Choroid plexus epithelial cell (primary cell): ENCODE data around the gene DUXA.

ENCODE experiments used
- DNase-seq: peaks from one replicate; pipeline ENCODE4 v3.0.0-alpha.2; 2010; ENCODE audit warnings: low read depth
- H3K4me3 ChIP-seq: 2 replicates; pipeline ENCODE4 v1.5.1; 2011; ENCODE audit warnings: low read depth, mild to moderate bottlenecking, control low read depth, low read length, moderate library complexity
- TF ChIP-seq, protein P1 (sequence below): conservative IDR thresholded peaks from 2 replicates; pipeline ENCODE4 v1.5.1; 2011; ENCODE audit warnings: low read depth, mild to moderate bottlenecking, control low read depth, inconsistent platforms, low read length, moderate library complexity

The DUXA gene

DNA sequence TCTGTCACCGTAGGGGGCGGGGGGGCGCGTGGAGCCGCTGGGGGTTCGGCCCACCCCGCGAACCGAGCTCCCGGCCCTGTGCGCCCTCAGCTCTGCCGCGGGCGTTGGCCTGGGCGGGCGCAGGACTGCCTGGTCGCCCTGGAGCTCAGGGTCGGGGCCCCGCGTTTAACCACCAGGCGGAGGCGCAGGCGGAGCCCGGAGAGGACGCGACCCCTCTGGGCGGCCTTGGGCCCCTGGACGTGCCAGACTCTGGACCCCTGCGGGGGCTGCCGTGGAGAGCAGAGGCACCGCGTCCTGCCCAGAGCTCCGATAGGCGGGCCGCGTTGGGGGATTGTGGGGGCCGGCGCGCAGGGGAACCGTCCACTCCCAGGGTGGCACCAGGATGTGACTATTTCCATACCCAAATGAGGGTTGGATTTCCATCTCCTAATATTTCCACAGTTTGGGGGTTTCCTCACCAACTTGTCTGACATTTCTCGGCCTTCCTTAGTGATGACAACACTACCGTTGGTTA is 60.5 kb downstream of the DUXA start:
- H3K4me3 ChIP-seq: no peak overlapping the region
- TF ChIP-seq, protein P1, sequence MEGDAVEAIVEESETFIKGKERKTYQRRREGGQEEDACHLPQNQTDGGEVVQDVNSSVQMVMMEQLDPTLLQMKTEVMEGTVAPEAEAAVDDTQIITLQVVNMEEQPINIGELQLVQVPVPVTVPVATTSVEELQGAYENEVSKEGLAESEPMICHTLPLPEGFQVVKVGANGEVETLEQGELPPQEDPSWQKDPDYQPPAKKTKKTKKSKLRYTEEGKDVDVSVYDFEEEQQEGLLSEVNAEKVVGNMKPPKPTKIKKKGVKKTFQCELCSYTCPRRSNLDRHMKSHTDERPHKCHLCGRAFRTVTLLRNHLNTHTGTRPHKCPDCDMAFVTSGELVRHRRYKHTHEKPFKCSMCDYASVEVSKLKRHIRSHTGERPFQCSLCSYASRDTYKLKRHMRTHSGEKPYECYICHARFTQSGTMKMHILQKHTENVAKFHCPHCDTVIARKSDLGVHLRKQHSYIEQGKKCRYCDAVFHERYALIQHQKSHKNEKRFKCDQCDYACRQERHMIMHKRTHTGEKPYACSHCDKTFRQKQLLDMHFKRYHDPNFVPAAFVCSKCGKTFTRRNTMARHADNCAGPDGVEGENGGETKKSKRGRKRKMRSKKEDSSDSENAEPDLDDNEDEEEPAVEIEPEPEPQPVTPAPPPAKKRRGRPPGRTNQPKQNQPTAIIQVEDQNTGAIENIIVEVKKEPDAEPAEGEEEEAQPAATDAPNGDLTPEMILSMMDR: no peak
- no peak for DNase-seq

DNA sequence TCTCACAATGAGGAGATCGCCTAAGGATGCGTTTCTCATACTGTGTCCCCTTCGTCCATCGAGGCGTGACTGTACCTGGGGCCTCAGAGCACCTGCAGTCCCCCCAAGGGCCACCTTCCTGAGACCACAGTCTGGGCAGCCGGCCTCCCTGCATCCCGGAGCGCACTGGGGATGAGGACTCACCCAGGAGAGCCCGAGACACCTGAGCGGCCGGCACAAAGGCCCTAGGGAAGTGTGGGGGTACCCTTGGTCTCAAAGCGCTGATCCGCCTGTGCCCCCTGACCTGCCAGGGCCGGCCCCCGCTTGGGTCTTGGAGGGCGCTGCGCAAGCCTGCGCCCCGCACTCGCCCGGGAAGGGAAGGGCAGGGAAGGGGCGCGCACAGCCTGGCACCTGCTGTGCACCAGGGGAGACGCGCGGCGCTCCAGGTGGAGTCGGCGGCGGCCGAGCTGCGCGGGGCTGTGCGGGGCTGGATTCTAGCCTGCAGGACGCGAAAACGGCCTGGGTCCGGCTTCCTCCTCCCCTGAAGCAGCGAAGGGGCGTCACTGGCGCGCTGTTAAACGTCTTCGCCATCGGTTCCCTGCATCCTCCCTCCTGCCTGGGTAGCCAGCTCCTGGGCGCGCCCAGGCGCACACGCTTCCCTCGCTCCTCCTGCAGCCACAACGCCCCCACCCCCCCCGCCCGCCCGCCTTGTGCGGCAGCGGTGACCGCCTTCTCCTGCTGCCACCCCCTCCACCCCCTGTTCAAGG is 61.1 kb downstream of the DUXA start:
- no peak overlapping the region for H3K4me3 ChIP-seq
- DNase-seq: no peak
- TF ChIP-seq, protein P1: no peak
